Measurements from ENCODE around the gene SPEN.
"Not testable (repeated sequence)": the region's sequence is repeated elsewhere in the genome, so short reads cannot be mapped to it uniquely, and the experiment has no call there.

Gene SPEN

DNA sequence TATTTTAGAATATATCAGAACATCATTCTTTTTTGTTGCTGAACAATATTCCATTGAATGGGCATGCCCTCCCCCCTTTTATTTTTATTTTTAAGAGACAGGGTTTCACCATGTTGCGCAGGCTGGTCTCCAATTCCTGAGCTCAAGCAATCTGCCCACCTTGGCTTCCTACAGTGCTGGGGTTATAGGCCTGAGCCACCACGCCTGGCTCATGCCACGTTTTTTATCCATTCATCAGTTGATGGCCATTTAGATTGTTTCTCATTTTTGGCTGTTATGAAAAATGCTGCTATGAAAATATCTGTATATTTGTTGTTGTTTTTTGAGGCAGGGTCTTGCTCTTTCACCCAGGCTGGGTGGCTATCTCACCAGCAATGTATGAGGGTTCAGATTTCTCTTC lies 19.8 kb downstream of the SPEN start:
- no peak for ATAC-seq
- no peak overlapping the region for H3K4me3 Mint-ChIP-seq
- no peak overlapping the region for H3K27ac Mint-ChIP-seq
- peak in 1 of 2 donors; percentile 22 for DNase-seq (ENCODE audit: low spot score in 2 of 2)
- H3K9me3 Mint-ChIP-seq = no peaks in the 10 kb centered on the region
- peaks cover 38% of the 10 kb centered on the region for H3K4me1 Mint-ChIP-seq
- peaks cover 6% of the 10 kb centered on the region for H3K36me3 Mint-ChIP-seq

DNA sequence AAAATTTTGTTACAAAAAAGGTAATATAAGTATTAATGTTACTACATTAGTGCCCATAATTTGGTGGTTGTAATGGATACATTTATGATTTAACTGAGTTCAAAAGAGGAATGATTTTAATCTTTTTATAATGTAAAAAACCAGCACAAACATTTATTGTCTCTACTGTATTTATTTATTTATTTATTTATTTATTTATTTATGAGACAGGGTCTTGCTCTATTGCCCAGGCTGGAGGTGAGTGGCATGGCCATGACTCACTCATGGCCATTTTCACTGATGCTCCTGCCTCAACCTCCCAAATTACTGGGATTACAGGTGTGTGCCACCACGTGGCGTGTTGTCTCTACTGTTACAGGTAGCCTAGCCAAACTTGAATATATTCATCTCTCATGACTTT lies 21.9 kb downstream of the SPEN start:
- Mint-ChIP-seq H3K4me1 (peaks cover 33% of the 10 kb centered on the region), H3K4me3 (no peak overlapping the region), H3K36me3 (peaks cover 27% of the 10 kb centered on the region), H3K27ac (no peak overlapping the region), H3K9me3 (no peaks in the 10 kb centered on the region)
- DNase-seq (ENCODE audit: low spot score in 2 of 2) (peak in 1 of 2 donors; percentile 7), ATAC-seq (no peak)

DNA sequence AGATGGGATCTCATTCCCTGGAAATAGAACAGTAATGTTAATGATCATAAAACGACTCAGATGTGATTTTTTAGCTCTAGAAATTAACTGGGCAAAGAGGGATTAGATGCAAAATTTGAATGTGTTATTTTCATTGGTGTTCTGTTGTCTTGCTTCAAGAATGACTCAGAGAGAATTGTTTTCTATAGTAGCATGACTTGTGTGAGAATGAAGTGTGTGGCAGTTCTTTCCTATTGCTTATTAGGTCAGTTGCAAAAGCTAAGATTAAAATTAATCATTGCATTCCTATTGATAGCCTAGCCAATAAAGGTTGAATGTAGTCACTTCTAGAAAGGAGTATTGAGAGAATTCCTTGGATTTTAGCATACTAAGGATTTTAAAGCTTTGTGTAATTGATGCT lies 22.9 kb downstream of the SPEN start:
- Mint-ChIP-seq H3K4me3 (no peak overlapping the region), H3K27ac (peak overlapping the region; percentile 45), H3K9me3 (no peaks in the 10 kb centered on the region), H3K4me1 (peaks cover 32% of the 10 kb centered on the region), H3K36me3 (peaks cover 37% of the 10 kb centered on the region)
- DNase-seq (ENCODE audit: low spot score in 2 of 2) (no peak), ATAC-seq (peak; percentile 40)

DNA sequence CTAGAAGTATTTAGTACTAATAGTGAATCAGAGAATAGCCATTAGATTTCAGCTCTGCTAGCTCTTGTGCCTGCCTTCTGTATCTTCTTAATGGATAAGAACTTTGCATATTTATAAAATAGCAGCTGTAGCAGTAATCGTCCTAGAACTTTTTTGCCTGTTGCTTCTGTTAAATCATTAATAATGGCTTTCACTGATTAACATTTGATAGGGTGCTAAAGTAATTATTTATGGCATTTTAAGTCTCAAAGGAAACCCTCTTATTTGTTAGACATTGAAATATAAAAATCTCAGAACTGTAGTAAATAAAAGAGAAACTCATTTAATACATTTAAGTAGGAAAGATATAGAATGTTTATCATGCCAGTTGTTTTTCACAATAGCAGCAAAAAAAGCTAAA lies 27.0 kb downstream of the SPEN start:
- peak overlapping the region; percentile 14 for H3K27ac Mint-ChIP-seq

DNA sequence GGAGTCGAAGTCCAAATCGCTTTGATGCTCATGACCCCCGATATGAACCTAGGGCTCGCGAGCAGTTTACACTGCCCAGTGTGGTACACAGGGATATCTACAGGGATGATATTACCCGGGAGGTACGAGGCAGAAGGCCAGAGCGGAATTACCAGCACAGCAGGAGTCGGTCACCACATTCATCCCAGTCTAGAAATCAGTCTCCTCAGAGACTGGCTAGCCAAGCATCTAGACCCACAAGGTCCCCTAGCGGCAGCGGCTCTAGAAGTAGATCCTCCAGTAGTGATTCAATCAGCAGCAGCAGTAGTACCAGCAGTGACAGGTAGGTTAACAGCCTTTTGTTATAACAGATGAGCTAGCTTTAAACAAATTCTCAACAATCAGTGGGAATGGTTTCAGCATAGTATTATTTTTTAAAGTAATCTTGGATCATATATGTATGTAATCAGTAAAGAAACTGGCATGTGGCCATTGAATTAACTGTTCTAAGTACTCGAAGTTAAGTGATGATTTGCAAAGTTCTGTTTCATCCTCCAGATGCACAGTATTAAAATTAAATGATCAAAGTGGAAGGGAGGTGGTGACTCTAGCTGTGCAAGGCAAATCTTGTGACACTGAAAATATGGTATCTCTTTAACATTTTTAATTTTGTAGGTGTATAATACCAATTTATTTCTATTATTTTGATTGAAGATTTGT lies 29.0 kb downstream of the SPEN start:
- Mint-ChIP-seq H3K9me3 (no peaks in the 10 kb centered on the region), H3K4me3 (no peak overlapping the region), H3K4me1 (peaks cover 12% of the 10 kb centered on the region), H3K36me3 (peaks cover 94% of the 10 kb centered on the region), H3K27ac (no peak overlapping the region)
- peak in 1 of 2 donors; percentile 42 for DNase-seq (ENCODE audit: low spot score in 2 of 2)
- no peak for ATAC-seq

More for the DNA sequence above, 27.0 kb downstream of the SPEN start:
- H3K4me3 Mint-ChIP-seq = no peak overlapping the region
- H3K4me1 Mint-ChIP-seq = peaks cover 27% of the 10 kb centered on the region
- ATAC-seq (no peak), DNase-seq (ENCODE audit: low spot score in 2 of 2) (no peak)
- H3K36me3 Mint-ChIP-seq = peaks cover 78% of the 10 kb centered on the region
- H3K9me3 Mint-ChIP-seq = no peaks in the 10 kb centered on the region

DNA sequence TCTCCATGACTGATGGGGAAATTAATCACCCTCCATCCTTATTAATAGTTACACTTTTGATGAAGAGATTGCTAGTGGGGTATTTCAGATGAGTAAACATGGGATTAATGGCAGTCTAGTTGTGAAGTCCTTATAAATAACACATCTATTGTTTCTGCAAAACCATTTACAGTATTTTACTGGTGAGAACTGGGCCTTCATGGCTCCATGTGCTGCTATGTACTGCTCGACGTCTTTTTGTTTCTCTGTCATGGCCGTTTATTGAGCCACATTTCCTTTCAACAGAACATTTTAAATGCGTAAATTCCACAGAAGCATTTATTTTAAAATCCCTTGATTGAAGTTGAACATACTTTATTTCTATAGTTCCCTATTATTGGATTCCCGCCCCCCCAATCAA lies 34.5 kb downstream of the SPEN start:
- H3K9me3 Mint-ChIP-seq = no peaks in the 10 kb centered on the region
- H3K27ac Mint-ChIP-seq = peak overlapping the region; percentile 66
- H3K4me3 Mint-ChIP-seq = no peak overlapping the region
- peaks cover 46% of the 10 kb centered on the region for H3K4me1 Mint-ChIP-seq
- DNase-seq (ENCODE audit: low spot score in 2 of 2) (peak in 1 of 2 donors; percentile 7), ATAC-seq (no peak)
- peaks cover 87% of the 10 kb centered on the region for H3K36me3 Mint-ChIP-seq

DNA sequence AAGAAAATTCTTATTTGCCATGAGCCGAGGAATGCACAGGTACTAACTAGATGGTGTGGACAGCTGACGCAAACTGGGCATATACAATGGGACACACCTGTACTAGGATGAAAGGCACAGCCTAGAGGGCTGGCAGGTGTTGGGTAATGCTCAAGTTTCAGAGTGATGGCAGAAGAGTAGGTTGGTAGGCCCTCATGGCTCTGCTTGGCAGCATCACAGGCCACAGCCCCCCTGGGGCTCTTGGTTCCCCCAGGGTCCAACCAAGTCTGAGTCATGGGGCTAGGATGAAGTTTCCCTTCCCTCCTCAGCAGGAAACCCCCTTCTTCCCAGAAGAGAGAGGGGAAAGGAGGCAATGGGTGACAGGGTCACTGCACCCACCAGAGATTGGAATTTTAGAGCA lies 35.2 kb downstream of the SPEN start:
- ATAC-seq (peak; percentile 65), DNase-seq (ENCODE audit: low spot score in 2 of 2) (peak in 1 of 2 donors; percentile 46)
- Mint-ChIP-seq H3K9me3 (no peaks in the 10 kb centered on the region), H3K4me3 (no peak overlapping the region), H3K27ac (peak overlapping the region; percentile 77), H3K4me1 (peaks cover 47% of the 10 kb centered on the region), H3K36me3 (peaks cover 87% of the 10 kb centered on the region)

DNA sequence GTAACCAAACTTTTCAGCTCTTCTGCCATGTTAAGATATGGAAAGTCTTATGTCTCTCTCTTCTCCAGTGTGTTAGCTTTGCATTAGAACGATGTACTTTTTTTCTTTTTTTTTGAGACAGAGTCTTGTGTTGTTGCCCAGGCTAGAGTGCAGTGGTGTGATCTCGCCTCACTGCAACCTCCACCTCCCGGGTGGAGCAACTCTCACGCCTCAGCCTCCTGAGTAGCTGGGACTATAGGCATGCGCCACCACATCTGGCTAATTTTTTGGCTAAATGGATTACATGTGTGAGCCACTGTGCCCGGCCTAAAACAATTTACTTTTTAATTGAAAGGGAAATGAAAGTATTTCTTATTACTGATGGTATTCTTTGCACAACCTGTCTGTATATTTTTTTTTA lies 35.8 kb downstream of the SPEN start:
- DNase-seq (ENCODE audit: low spot score in 2 of 2) = peak in 1 of 2 donors; percentile 33
- Mint-ChIP-seq H3K9me3 (no peaks in the 10 kb centered on the region), H3K36me3 (peaks cover 83% of the 10 kb centered on the region), H3K4me3 (no peak overlapping the region), H3K4me1 (peaks cover 47% of the 10 kb centered on the region), H3K27ac (peak overlapping the region; percentile 77)
- ATAC-seq = no peak

DNA sequence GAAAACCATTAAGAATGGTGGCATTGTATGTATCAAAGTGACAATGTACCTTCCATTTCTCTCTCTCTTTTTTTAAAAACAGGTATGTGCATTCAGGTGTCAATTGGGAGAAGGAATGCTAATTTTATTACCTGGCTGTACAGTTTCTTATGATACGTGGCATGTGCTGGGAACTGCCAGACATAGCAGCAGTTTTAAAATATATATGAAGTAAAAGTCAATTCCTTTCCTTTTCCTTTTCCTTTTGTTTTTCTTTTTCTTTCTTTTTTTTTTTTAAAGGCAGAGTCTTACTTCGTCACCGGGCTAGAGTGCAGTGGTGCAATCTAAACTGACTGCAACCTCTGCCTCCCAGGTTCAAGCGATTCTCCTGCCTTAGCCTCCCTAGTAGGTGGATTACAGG lies 37.0 kb downstream of the SPEN start:
- H3K4me3 Mint-ChIP-seq = no peak overlapping the region
- peaks cover 41% of the 10 kb centered on the region for H3K4me1 Mint-ChIP-seq
- ATAC-seq (no peak), DNase-seq (ENCODE audit: low spot score in 2 of 2) (no peak)
- no peaks in the 10 kb centered on the region for H3K9me3 Mint-ChIP-seq
- H3K27ac Mint-ChIP-seq = no peak overlapping the region
- H3K36me3 Mint-ChIP-seq = peaks cover 80% of the 10 kb centered on the region

DNA sequence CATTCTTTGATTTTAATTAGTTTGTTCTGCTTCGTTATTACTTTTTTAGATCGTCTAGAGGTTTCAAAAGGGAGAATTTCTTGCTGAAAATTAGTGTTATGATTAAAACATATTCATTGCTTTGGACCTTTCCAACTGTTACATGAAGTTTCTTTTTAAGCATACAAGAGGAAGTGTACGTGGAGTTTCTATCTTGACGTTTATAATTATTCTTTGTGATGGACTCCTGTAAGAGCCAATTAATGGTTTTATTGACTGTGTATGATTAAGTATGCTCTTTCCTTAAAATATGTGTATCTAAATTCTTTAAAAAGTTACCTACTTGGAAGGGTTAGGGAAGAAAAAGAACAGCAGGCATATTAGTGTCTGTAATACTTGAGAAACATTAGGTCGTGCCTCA lies 37.8 kb downstream of the SPEN start:
- Mint-ChIP-seq H3K4me3 (no peak overlapping the region), H3K36me3 (peaks cover 80% of the 10 kb centered on the region)

DNA sequence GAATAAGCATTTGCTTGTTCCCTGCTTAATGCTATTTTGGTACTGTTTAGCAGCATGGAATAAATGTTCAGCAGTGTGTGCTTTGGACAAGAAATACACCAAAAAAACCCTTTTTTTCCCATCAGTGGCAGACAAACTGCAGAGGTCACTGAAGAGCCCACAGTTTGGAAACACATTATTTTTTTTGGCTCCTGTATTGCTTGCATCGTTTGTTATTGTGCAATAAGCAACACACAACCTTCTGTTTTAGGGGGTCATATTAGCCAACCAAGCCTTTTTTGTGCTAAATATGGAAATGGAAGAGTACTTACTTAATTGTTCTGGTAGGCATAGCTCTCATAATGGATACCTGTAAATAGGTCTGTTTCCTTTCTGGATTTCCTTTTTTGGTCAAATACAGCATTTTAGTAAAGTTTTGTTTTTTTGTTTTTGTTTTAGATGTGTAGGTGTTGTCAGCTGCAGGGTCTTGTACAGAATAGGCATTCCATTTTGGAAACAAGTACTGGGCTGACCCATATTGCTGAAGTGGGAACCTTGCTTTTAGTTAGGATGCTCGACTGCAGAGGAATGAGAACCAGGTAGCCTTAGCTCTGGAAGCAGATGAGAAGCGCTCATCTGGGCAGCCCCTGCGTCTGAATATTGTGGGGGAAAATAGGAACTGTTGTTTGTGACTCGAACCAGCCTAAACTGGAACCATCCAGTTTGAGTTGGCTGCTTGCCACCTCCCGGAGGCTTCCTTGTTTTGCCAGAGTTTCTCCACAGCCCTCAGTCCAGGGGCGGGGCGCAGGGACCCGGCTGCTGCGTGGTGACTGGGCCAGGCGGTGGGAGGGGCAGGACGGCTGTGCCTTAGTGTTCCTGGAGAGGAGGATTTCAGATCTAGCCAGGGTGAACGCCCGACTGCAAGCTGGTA lies 38.4 kb downstream of the SPEN start:
- H3K4me1 Mint-ChIP-seq = peaks cover 46% of the 10 kb centered on the region
- no peaks in the 10 kb centered on the region for H3K9me3 Mint-ChIP-seq
- ATAC-seq (no peak), DNase-seq (ENCODE audit: low spot score in 2 of 2) (peak in 1 of 2 donors; percentile 35)
- no peak overlapping the region for H3K27ac Mint-ChIP-seq
- H3K36me3 Mint-ChIP-seq = peaks cover 80% of the 10 kb centered on the region
- H3K4me3 Mint-ChIP-seq = no peak overlapping the region

More for the DNA sequence above, 37.8 kb downstream of the SPEN start:
- Mint-ChIP-seq H3K27ac (no peak overlapping the region), H3K4me1 (peaks cover 40% of the 10 kb centered on the region), H3K9me3 (no peaks in the 10 kb centered on the region)
- DNase-seq (ENCODE audit: low spot score in 2 of 2) (no peak), ATAC-seq (no peak)

DNA sequence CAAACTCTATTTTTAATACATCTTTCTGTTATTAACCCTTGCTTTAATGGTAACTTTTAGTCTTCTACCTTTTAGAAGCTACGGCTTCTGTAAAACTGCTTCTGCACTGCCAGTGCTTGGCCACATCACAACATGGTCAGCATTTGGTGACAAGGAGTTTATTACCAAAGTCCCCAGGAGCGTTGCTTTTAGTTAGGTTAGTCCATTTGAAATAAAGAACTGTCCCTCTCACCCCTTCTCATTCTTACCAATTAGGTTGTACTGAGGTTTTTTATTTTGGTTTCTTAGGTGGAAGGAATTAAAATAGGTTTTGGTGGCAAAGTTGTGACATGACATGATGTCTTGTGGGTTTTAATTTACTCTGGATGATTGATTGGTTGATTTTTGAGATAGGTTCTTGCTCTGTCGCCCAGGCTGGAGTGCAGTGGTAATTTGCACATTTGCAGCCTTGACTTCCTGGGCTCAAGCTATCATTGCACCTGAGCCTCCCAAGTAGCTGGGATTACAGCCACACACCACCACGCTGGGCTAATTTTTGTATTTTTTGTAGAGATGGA lies 39.2 kb downstream of the SPEN start:
- no peak for ATAC-seq
- H3K4me3 Mint-ChIP-seq = no peak overlapping the region
- no peak for DNase-seq (ENCODE audit: low spot score in 2 of 2)
- peaks cover 44% of the 10 kb centered on the region for H3K4me1 Mint-ChIP-seq
- H3K9me3 Mint-ChIP-seq = no peaks in the 10 kb centered on the region
- H3K36me3 Mint-ChIP-seq = peaks cover 85% of the 10 kb centered on the region
- H3K27ac Mint-ChIP-seq = no peak overlapping the region

DNA sequence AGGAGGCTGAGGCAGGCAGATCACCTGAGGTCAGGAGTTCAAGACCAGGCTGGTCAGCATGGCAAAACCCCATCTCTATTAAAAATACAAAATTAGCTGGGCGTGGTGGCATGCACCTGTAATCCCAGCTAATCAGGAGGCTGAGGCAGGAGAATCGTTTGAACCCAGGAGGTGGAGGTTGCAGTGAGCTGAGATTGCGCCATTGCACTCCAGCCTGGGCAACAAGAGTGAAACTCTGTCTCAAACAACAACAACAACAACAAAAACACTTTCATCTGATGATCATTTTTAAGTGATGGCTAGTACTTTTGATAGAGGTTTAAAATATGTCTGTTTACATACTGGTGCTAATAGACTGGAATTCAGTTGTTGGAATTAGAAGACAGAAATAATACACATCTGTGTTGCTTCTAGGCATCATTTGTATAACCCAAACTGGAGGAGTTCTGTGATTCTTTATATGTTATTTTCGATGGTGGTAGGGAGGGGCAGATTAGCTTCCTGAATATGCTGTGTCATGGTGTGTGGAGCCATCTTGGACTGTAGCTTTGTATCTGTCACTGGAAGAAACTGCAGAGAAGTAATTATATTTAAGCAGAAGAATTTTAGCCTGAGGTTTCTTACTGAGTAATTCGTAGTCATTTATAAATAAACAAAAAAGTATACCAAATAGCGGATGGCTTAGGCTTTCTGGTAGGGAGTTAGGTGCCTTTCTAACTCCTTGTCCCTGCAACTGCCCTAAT lies 45.5 kb downstream of the SPEN start:
- H3K27ac Mint-ChIP-seq = peak overlapping the region; percentile 81

DNA sequence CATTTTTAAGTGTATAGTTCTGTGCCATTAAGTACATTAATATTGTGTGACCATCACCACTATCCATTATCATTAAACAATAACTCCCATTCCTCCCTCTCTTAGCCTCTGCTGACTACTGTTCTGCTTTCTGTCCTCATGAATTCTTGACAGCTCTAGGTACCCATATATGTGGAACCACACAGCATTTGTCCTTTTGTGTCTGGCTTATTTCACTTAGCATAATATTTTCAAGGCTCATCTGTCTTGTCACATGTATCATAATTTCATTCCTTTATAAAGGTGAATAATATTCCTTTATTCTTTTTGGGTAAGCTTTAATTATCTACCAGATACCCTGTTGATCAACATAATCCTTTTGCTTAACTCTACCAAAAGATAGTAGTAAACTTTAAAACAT lies 47.7 kb downstream of the SPEN start:
- DNase-seq (ENCODE audit: low spot score in 2 of 2) (no peak), ATAC-seq (no peak)
- Mint-ChIP-seq H3K27ac (no peak overlapping the region), H3K9me3 (no peaks in the 10 kb centered on the region), H3K4me1 (peaks cover 46% of the 10 kb centered on the region), H3K36me3 (peaks cover 85% of the 10 kb centered on the region), H3K4me3 (no peak overlapping the region)

More for the DNA sequence above, 45.5 kb downstream of the SPEN start:
- not testable (repeated sequence) for H3K4me3 Mint-ChIP-seq; H3K9me3 Mint-ChIP-seq; ATAC-seq; DNase-seq (ENCODE audit: low spot score in 2 of 2)
- Mint-ChIP-seq H3K36me3 (peaks cover 81% of the 10 kb centered on the region), H3K4me1 (peaks cover 31% of the 10 kb centered on the region)
